Measurements from ENCODE around the gene SPATS2. TPM values are rescaled to one million over a fixed set of nuclear protein-coding genes. Genes with fewer than 3 reads are reported as not detected.
A peak's percentile ranks its signal among the peaks of the same experiment; 100 is the strongest.

The SPATS2 gene
- total and polyA plus RNA-seq, 2 donors (not counting 1 experiment from before 2014, with no cell fraction given) = 11.3 to 21.5 TPM

DNA sequence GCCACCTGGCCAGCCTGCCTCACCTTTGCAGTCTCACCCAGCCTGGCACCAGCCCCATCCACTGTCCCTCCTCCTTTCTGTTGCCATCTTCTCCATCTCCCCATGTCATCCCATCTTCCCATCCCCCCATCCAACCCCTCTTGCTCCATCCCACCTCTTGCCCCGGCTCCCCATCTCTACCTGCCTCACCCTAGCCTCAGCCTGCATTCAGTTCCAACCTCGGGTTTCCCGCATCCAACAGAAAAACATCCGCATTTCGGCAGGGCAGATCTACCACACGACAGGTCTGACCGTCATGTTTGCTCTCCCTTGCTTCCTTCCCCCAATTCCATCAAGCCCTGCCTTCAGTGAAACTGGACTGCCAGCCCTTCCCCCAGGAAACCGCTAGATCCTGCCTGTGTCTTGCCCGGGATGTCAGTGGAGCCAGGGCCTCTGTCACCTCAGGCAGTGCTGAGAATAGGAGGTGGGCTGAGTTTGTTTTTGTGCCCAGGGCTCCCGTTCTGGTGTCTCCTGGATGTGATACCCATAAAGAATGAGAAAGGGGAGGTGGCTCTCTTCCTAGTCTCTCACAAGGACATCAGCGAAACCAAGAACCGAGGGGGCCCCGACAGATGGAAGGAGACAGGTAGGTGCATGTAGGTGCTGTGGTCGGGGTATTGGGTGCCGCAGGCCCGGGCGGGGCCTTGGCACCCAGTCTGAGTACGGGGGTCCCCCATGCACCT is 174.0 kb downstream of the SPATS2 start:
- H3K79me2 ChIP-seq (ENCODE audit: control insufficient read depth, insufficient read depth, low read length) = no peaks in the 10 kb centered on the region
- peaks cover 34% of the 10 kb centered on the region for H3K27me3 Mint-ChIP-seq
- peaks cover 32 to 44% of the 10 kb centered on the region in 2 donors for H3K4me1 ChIP-seq (ENCODE audit: control insufficient read depth in 2 of 2, insufficient read depth in 2 of 2, low read length in 2 of 2)
- H3K27me3 ChIP-seq (replicated peaks in 1 of 4; ENCODE audit: control extremely low read depth in 1 of 4, control insufficient read depth in 3 of 4, insufficient read depth in 4 of 4, low read length in 3 of 4) = peaks cover 0 to 44% (median 11%) of the 10 kb centered on the region in 4 experiments
- H3K9me3 Mint-ChIP-seq (ENCODE audit: insufficient read depth) = no peaks in the 10 kb centered on the region
- WGBS (ENCODE audit: insufficient coverage) = 97% methylated on average over 7 of the region's 18 CpGs
- H3K27ac ChIP-seq (ENCODE audit: low read length in 2 of 2) = no peak overlapping the region
- H3K36me3 ChIP-seq (replicated peaks in 1 of 2; ENCODE audit: control extremely low read depth in 1 of 2, control insufficient read depth in 1 of 2, extremely low read depth in 1 of 2, insufficient read depth in 2 of 2, low read length in 1 of 2) = no peaks in the 10 kb centered on the region
- peaks cover 41% of the 10 kb centered on the region for H3K4me1 Mint-ChIP-seq
- intact Hi-C loops (cut with micrococcal nuclease) = no loop called here
- no peak overlapping the region for H3K27ac Mint-ChIP-seq
- peak; percentile 10 for DNase-seq
- CTCF ChIA-PET = interaction anchor here (1.1 kb wide), 1 partner anchor 28 kb away, joined by 3 read pairs; no protein-coding TSS in a partner anchor
- H3K9ac ChIP-seq (ENCODE audit: low read length) = no peak overlapping the region
- TF ChIP-seq CTCF (IDR thresholded peaks at IDR 0.05) (no peak), EZH2 (IDR thresholded peaks at IDR 0.05; ENCODE audit: borderline replicate concordance, insufficient read depth, low read depth, low read length, poor library complexity, severe bottlenecking) (no peak)
- no peak overlapping the region for H3K4me3 Mint-ChIP-seq
- H3K4me3 ChIP-seq (ENCODE audit: control extremely low read depth in 1 of 5, extremely low read depth in 1 of 5, insufficient read depth in 1 of 5, low read depth in 2 of 5, low read length in 4 of 5) = no peak overlapping the region
- POLR2A ChIA-PET = no interaction called here
- H2AFZ ChIP-seq (ENCODE audit: insufficient read depth, low read depth, low read length, poor library complexity, severe bottlenecking) = no peak overlapping the region
- H3K4me2 ChIP-seq (replicated peaks; ENCODE audit: low read depth, low read length, poor library complexity, severe bottlenecking) = no peak overlapping the region
- H3K9me3 ChIP-seq (ENCODE audit: control extremely low read depth in 1 of 3, control insufficient read depth in 2 of 3, insufficient read depth in 1 of 3, low read length in 2 of 3) = peaks cover 0 to 9% (median 0%) of the 10 kb centered on the region in 3 donors
- ATAC-seq (ENCODE audit: low read depth) = no peak
- no peaks in the 10 kb centered on the region for H4K20me1 ChIP-seq (ENCODE audit: control insufficient read depth, insufficient read depth, low read length, poor library complexity, severe bottlenecking)

DNA sequence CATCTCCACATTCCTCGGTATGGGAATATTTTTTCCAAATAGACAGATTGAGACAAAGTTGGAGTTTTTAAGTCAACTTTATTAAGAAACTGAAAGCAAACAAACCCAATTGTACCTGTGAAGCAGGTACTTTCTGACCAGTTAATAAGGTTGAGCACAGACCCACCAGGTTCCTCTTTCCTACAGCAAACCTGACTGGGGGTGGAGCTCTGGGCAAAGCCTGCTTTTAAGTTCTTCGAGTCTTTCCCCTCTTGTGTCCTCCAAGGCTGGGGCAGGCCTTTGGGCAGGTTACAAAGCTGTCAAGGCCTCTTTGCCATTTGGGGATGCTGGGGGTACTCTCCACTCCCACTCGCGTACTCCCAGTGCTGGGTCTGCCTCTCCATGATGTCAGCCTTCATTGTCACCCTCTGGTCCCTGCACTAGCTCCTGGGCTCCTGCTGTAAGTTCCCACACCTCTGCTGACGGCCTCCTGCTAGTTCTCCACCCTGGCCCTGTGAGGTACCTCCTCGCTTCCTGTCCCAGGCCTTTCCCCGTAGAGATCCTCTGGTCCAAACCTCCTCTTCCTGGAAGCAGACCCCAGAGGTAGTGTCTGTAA is 174.7 kb downstream of the SPATS2 start:
- ATAC-seq (ENCODE audit: low read depth) (no peak), DNase-seq (peak; percentile 55)
- no peak overlapping the region for H3K9ac ChIP-seq (ENCODE audit: low read length)
- ChIA-PET POLR2A (no interaction called here), CTCF (interaction anchor here (0.5 to 1.1 kb wide), 2 partner anchors 28 to 68 kb away, joined by 3 read pairs; no protein-coding TSS in a partner anchor)
- TF ChIP-seq EZH2 (IDR thresholded peaks at IDR 0.05; ENCODE audit: borderline replicate concordance, insufficient read depth, low read depth, low read length, poor library complexity, severe bottlenecking) (no peak), CTCF (IDR thresholded peaks at IDR 0.05) (no peak)
- H3K4me3 ChIP-seq (ENCODE audit: control extremely low read depth in 1 of 5, extremely low read depth in 1 of 5, insufficient read depth in 1 of 5, low read depth in 2 of 5, low read length in 4 of 5) = no peak overlapping the region
- no peak overlapping the region for H3K4me3 Mint-ChIP-seq
- 80% methylated on average over 6 of the region's 7 CpGs for WGBS (ENCODE audit: insufficient coverage)
- peaks cover 0 to 43% (median 11%) of the 10 kb centered on the region in 4 experiments for H3K27me3 ChIP-seq (replicated peaks in 1 of 4; ENCODE audit: control extremely low read depth in 1 of 4, control insufficient read depth in 3 of 4, insufficient read depth in 4 of 4, low read length in 3 of 4)
- H3K9me3 ChIP-seq (ENCODE audit: control extremely low read depth in 1 of 3, control insufficient read depth in 2 of 3, insufficient read depth in 1 of 3, low read length in 2 of 3) = peaks cover 0 to 9% (median 0%) of the 10 kb centered on the region in 3 donors
- H3K27ac ChIP-seq (ENCODE audit: low read length in 2 of 2) = no peak overlapping the region
- peaks cover 27 to 37% of the 10 kb centered on the region in 2 donors for H3K4me1 ChIP-seq (ENCODE audit: control insufficient read depth in 2 of 2, insufficient read depth in 2 of 2, low read length in 2 of 2)
- no peaks in the 10 kb centered on the region for H3K36me3 ChIP-seq (replicated peaks in 1 of 2; ENCODE audit: control extremely low read depth in 1 of 2, control insufficient read depth in 1 of 2, extremely low read depth in 1 of 2, insufficient read depth in 2 of 2, low read length in 1 of 2)
- no peaks in the 10 kb centered on the region for H3K79me2 ChIP-seq (ENCODE audit: control insufficient read depth, insufficient read depth, low read length)
- H3K9me3 Mint-ChIP-seq (ENCODE audit: insufficient read depth) = no peaks in the 10 kb centered on the region
- intact Hi-C loops (cut with micrococcal nuclease) = no loop called here
- peaks cover 35% of the 10 kb centered on the region for H3K4me1 Mint-ChIP-seq
- H2AFZ ChIP-seq (ENCODE audit: insufficient read depth, low read depth, low read length, poor library complexity, severe bottlenecking) = no peak overlapping the region
- no peak overlapping the region for H3K4me2 ChIP-seq (replicated peaks; ENCODE audit: low read depth, low read length, poor library complexity, severe bottlenecking)
- H3K27me3 Mint-ChIP-seq = peaks cover 31% of the 10 kb centered on the region
- H3K27ac Mint-ChIP-seq = peak overlapping the region; percentile 37
- H4K20me1 ChIP-seq (ENCODE audit: control insufficient read depth, insufficient read depth, low read length, poor library complexity, severe bottlenecking) = no peaks in the 10 kb centered on the region
